HCT116 (cell line): Measurements from ENCODE around the gene SLC1A3. TPM values are rescaled to one million over a fixed set of nuclear protein-coding genes. Genes with fewer than 3 reads are reported as not detected.

Experiments used
- ATAC-seq: fragments of 200-7000 bp; cut with Tn5 transposase; 2 replicates; pipeline ENCODE4 v1.9.1; 2020; ENCODE audit warnings: mild to moderate bottlenecking, moderate library complexity
- BruUV-seq: library from RNA; stranded (reverse); fragments of 400-500 nt; replicated peaks from 2 replicates; lab custom pipeline; 2021; lab: Mats Ljungman, UMichigan
- CTCF ChIA-PET: fragments of 300-600 bp; sonication (Branson Sonifier 250); formaldehyde crosslinking; loops from one replicate; lab custom pipeline; 2021; ENCODE audit warnings: antibody characterized with exemption; lab: Charles Lee
- POLR2A ChIA-PET: fragments of 300-600, 350-600 bp; sonication (Branson Sonifier 250); formaldehyde crosslinking; loops from one replicate; lab custom pipeline; 2021; ENCODE audit warnings: antibody characterized with exemption; lab: Charles Lee
- RAD21 ChIA-PET, 2 experiments: fragments of 300-600 bp; sonication (Branson Sonifier 250); formaldehyde crosslinking; loops; one replicate each; lab custom pipeline; 2023; ENCODE audit warnings: low total read pairs in 2 of 2; ENCODE audit not compliant: uncharacterized antibody in 2 of 2, unreplicated experiment in 2 of 2, low non-redundant PET in 1 of 2; lab: Charles Lee
- DNase-seq: peaks from one replicate; pipeline ENCODE4 v3.0.0-alpha.2; 2010; ENCODE audit warnings: low read depth, low spot score
- H2AFZ ChIP-seq: fragments of 200-600 bp; shearing (Covaris generic), sonication (generic); 2 replicates; pipeline ENCODE4 v1.6.1; 2017; ENCODE audit warnings: low read depth, mixed run types, mixed read lengths, antibody characterized with exemption, low read length; ENCODE audit not compliant: poor library complexity, severe bottlenecking
- H3K27ac ChIP-seq: 2 replicates; pipeline ENCODE4 v1.5.1; 2012; ENCODE audit warnings: low read depth, low read length
- H3K27me3 ChIP-seq: fragments of 200-600 bp; sonication (generic); 2 replicates; pipeline ENCODE4 v1.6.1; 2016; ENCODE audit warnings: mixed run types, low read length, mixed read lengths; ENCODE audit not compliant: insufficient read depth
- H3K36me3 ChIP-seq, 2 experiments: fragments of 200-500 bp in 1 of 2; fragments of 200-600 bp in 1 of 2; sonication (Bioruptor generic) in 1 of 2; sonication (generic) in 1 of 2; 2 replicates each; pipeline versions ENCODE4 v1.5.1 to v1.6.1; 2014 to 2016; ENCODE audit warnings: low read length in 2 of 2, inconsistent platforms in 1 of 2, mixed read lengths in 1 of 2, mixed run types in 1 of 2; ENCODE audit not compliant: insufficient read depth in 2 of 2, control insufficient read depth in 1 of 2
- H3K4me1 ChIP-seq, 2 experiments: fragments of 200-600 bp in 1 of 2; sonication (generic) in 1 of 2; 2 replicates each; pipeline versions ENCODE4 v1.5.1 to v1.6.1; 2012 to 2017; ENCODE audit warnings: low read length in 2 of 2, inconsistent platforms in 1 of 2, mild to moderate bottlenecking in 1 of 2, mixed read lengths in 1 of 2, mixed run types in 1 of 2, moderate library complexity in 1 of 2; ENCODE audit not compliant: insufficient read depth in 2 of 2, control insufficient read depth in 1 of 2
- H3K4me2 ChIP-seq: fragments of 200-600 bp; sonication (generic); 2 replicates; pipeline ENCODE4 v1.6.1; 2017; ENCODE audit warnings: mixed run types, low read length, mixed read lengths
- H3K4me3 ChIP-seq, 2 experiments: fragments of 200-600 bp in 1 of 2; sonication (generic) in 1 of 2; replicated peaks in 1 of 2; 2 replicates each; pipeline ENCODE4 v1.5.1; 2011 to 2016; ENCODE audit warnings: low read length in 2 of 2, control low read depth in 1 of 2, low read depth in 1 of 2, mild to moderate bottlenecking in 1 of 2, mixed read lengths in 1 of 2, mixed run types in 1 of 2
- H3K79me2 ChIP-seq: fragments of 200-600 bp; sonication (generic); 2 replicates; pipeline ENCODE4 v1.6.1; 2017; ENCODE audit warnings: mild to moderate bottlenecking, mixed run types, low read length, moderate library complexity, mixed read lengths; ENCODE audit not compliant: insufficient read depth
- H3K9ac ChIP-seq: fragments of 200-600 bp; sonication (generic); 2 replicates; pipeline ENCODE4 v1.6.1; 2016; ENCODE audit warnings: low read length, mixed read lengths
- H3K9me2 ChIP-seq: fragments of 200-600 bp; sonication (generic), shearing (Covaris generic); 2 replicates; pipeline ENCODE4 v1.6.1; 2017; ENCODE audit warnings: mixed run types, mild to moderate bottlenecking, moderate library complexity; ENCODE audit not compliant: insufficient read depth
- H3K9me3 ChIP-seq, 2 experiments: fragments of 200-500 bp in 1 of 2; fragments of 200-600 bp in 1 of 2; sonication (Bioruptor generic) in 1 of 2; sonication (generic) in 1 of 2; 2 replicates each; pipeline ENCODE4 v1.6.1; 2014 to 2017; ENCODE audit warnings: low read length in 2 of 2, mixed read lengths in 2 of 2, inconsistent platforms in 1 of 2, low read depth in 1 of 2, mild to moderate bottlenecking in 1 of 2, mixed run types in 1 of 2, moderate library complexity in 1 of 2; ENCODE audit not compliant: control insufficient read depth in 1 of 2, insufficient read depth in 1 of 2
- H4K20me1 ChIP-seq: fragments of 200-600 bp; sonication (generic), shearing (Covaris generic); 2 replicates; pipeline ENCODE4 v1.6.1; 2017; ENCODE audit warnings: mixed run types, mild to moderate bottlenecking, moderate library complexity; ENCODE audit not compliant: insufficient read depth
- CEBPB ChIP-seq: IDR thresholded peaks from 2 replicates; pipeline ENCODE4 v1.6.1; 2012; ENCODE audit warnings: low read depth
- EZH2phosphoT487 ChIP-seq: fragments of 200-600 bp; IDR thresholded peaks from 2 replicates; pipeline ENCODE4 v1.6.1; 2018; ENCODE audit warnings: antibody characterized with exemption, borderline replicate concordance
- FOSL1 ChIP-seq: IDR thresholded peaks from 2 replicates; pipeline ENCODE4 v1.6.1; 2012; ENCODE audit warnings: low read depth
- JUND ChIP-seq: IDR thresholded peaks from 2 replicates; pipeline ENCODE4 v1.6.1; 2012
- POLR2AphosphoS5 ChIP-seq: IDR thresholded peaks from 2 replicates; pipeline ENCODE4 v1.6.1; 2011; ENCODE audit warnings: mild to moderate bottlenecking, low read depth, low read length, moderate library complexity
- YY1 ChIP-seq: IDR thresholded peaks from 2 replicates; pipeline ENCODE4 v1.6.1; 2011; ENCODE audit warnings: low read length, low read depth, moderate library complexity, mild to moderate bottlenecking; ENCODE audit not compliant: insufficient replicate concordance; ENCODE audit errors: extremely low read depth
- intact Hi-C: fragments of 100-400 bp; cut with micrococcal nuclease; formaldehyde crosslinking; loops from 2 replicates; pipeline ENCODE4 v1.10.0; 2022
- total RNA-seq: library from RNA; stranded (reverse); gene quantifications from one replicate; pipeline ENCODE4 v1.2.1, GENCODE V29; 2021; ENCODE audit not compliant: unreplicated experiment
- TF ChIP-seq, protein P1 (sequence below): IDR thresholded peaks from 2 replicates; pipeline ENCODE4 v1.6.1; 2012; ENCODE audit warnings: low read depth
- TF ChIP-seq, protein P2 (sequence below): IDR thresholded peaks from 2 replicates; pipeline ENCODE4 v1.6.1; 2011; ENCODE audit warnings: mild to moderate bottlenecking, low read length, moderate library complexity; ENCODE audit not compliant: insufficient replicate concordance; ENCODE audit errors: extremely low read depth

Gene SLC1A3
- total RNA-seq, 1 experiment from 2014 or later = 12.9 TPM

DNA sequence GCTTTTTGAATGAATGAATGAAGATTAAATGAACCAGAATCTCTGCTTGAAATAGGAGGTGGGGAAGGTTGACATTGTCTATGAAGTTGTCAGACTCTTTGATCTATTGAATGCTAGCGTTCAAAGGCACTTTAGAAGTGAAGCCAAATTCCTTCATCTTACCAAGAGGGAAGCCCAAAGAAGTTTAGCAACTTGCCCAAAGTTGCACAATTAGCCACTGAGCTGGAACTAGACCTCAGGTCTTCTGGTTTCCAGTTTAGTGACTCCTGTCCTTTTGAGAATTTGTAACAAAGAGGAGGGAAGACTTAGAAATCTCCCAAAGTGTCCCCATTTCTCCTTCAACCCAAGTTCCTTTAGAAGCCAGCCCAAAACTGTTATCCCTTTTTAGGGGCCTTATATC lies 20.7 kb upstream of the SLC1A3 start:
- no TSS peak for BruUV-seq
- Histone ChIP-seq H3K9me3 (no peaks in the 10 kb centered on the region), H3K79me2 (no peaks in the 10 kb centered on the region), H3K9me2 (no peaks in the 10 kb centered on the region), H2AFZ (no peak overlapping the region), H3K4me3 (no peak overlapping the region)
- ChIA-PET POLR2A (no interaction called here), CTCF (no interaction called here)
- DNase-seq = no peak
- intact Hi-C loops = no loop called here
- TF ChIP-seq, protein P1, sequence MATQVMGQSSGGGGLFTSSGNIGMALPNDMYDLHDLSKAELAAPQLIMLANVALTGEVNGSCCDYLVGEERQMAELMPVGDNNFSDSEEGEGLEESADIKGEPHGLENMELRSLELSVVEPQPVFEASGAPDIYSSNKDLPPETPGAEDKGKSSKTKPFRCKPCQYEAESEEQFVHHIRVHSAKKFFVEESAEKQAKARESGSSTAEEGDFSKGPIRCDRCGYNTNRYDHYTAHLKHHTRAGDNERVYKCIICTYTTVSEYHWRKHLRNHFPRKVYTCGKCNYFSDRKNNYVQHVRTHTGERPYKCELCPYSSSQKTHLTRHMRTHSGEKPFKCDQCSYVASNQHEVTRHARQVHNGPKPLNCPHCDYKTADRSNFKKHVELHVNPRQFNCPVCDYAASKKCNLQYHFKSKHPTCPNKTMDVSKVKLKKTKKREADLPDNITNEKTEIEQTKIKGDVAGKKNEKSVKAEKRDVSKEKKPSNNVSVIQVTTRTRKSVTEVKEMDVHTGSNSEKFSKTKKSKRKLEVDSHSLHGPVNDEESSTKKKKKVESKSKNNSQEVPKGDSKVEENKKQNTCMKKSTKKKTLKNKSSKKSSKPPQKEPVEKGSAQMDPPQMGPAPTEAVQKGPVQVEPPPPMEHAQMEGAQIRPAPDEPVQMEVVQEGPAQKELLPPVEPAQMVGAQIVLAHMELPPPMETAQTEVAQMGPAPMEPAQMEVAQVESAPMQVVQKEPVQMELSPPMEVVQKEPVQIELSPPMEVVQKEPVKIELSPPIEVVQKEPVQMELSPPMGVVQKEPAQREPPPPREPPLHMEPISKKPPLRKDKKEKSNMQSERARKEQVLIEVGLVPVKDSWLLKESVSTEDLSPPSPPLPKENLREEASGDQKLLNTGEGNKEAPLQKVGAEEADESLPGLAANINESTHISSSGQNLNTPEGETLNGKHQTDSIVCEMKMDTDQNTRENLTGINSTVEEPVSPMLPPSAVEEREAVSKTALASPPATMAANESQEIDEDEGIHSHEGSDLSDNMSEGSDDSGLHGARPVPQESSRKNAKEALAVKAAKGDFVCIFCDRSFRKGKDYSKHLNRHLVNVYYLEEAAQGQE = no peak
- TF ChIP-seq FOSL1 (no peak), JUND (no peak), CEBPB (no peak), POLR2AphosphoS5 (no peak), EZH2phosphoT487 (no peak), YY1 (no peak)
- TF ChIP-seq, protein P2, sequence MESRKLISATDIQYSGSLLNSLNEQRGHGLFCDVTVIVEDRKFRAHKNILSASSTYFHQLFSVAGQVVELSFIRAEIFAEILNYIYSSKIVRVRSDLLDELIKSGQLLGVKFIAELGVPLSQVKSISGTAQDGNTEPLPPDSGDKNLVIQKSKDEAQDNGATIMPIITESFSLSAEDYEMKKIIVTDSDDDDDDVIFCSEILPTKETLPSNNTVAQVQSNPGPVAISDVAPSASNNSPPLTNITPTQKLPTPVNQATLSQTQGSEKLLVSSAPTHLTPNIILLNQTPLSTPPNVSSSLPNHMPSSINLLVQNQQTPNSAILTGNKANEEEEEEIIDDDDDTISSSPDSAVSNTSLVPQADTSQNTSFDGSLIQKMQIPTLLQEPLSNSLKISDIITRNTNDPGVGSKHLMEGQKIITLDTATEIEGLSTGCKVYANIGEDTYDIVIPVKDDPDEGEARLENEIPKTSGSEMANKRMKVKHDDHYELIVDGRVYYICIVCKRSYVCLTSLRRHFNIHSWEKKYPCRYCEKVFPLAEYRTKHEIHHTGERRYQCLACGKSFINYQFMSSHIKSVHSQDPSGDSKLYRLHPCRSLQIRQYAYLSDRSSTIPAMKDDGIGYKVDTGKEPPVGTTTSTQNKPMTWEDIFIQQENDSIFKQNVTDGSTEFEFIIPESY = no peak
- TF ChIP-seq, all 23 proteins: peak for 0
- Histone ChIP-seq H3K4me2 (no peak overlapping the region), H3K9ac (no peak overlapping the region), H3K4me1 (no peaks in the 10 kb centered on the region), H3K27me3 (no peaks in the 10 kb centered on the region), H3K27ac (no peak overlapping the region), H3K36me3 (no peaks in the 10 kb centered on the region), H4K20me1 (no peaks in the 10 kb centered on the region)
- ATAC-seq = no peak
- RAD21 ChIA-PET = no interaction called here
